HL-60 (cell line): ENCODE data around the gene TGM4.

ENCODE experiments used
- CTCF ChIP-seq: IDR thresholded peaks from one replicate; pipeline ENCODE4 v1.5.1; 2011; ENCODE audit warnings: low read length, control low read depth, inconsistent platforms; ENCODE audit not compliant: insufficient read depth
- POLR2AphosphoS5 ChIP-seq: IDR thresholded peaks from 2 replicates; pipeline ENCODE4 v1.6.1; 2012; ENCODE audit warnings: low read depth
- SPI1 ChIP-seq: IDR thresholded peaks from 2 replicates; pipeline ENCODE4 v1.6.1; 2012; ENCODE audit warnings: low read depth, mild to moderate bottlenecking, borderline replicate concordance

- no peak for TF ChIP-seq CTCF
- no peak for TF ChIP-seq POLR2AphosphoS5
- TF ChIP-seq SPI1 = no peak
Measured at GRCh38 chr3:44883999-44884431, 9.6 kb downstream of the TGM4 start.
